ENCODE measurements around the gene RPEL1. TPM values are rescaled to one million over a fixed set of nuclear protein-coding genes. Genes with fewer than 3 reads are reported as not detected.
"Not testable (repeated sequence)": the region's sequence is repeated elsewhere in the genome, so short reads cannot be mapped to it uniquely, and the experiment has no call there.

The RPEL1 gene
- total and polyA plus RNA-seq, 5 experiments from 2014 or later = not detected

DNA sequence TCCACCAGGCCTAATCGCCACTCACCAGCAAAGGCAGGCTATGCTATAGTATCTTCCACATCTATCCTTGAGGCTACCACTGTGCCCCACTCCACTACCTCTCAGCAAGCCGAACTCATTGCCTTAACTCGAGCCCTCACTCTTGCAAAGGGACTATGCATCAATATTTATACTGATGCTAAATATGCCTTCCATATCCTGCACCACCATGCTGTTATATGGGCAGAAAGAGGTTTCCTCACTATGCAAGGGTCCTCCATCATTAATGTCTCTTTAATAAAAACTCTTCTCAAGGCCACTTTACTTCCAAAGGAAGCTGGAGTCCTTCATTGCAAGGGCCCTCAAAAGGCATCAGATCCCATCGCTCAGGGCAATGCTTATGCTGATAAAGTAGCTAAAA lies 35.4 kb upstream of the RPEL1 start:
- H3K4me1 Mint-ChIP-seq, H3K27ac Mint-ChIP-seq, H3K36me3 Mint-ChIP-seq, ATAC-seq, POLR2A ChIA-PET, DNase-seq, H3K4me3 Mint-ChIP-seq: not testable (repeated sequence)
- peaks cover 0 to 17% (median 0%) of the 10 kb centered on the region in 5 donors for H3K27me3 Mint-ChIP-seq
- peaks cover 0 to 17% (median 5%) of the 10 kb centered on the region in 9 donors for H3K9me3 Mint-ChIP-seq

- H3K9me3 Mint-ChIP-seq = peaks cover 0 to 17% (median 5%) of the 10 kb centered on the region in 9 donors
- H3K27me3 Mint-ChIP-seq = peaks cover 0 to 14% (median 2%) of the 10 kb centered on the region in 5 donors
- DNase-seq = no peak
- ATAC-seq = no peak
- H3K27ac Mint-ChIP-seq = peak overlapping the region in 1 of 10 donors; percentile 7
- H3K4me1 Mint-ChIP-seq = no peaks in the 10 kb centered on the region
- H3K4me3 Mint-ChIP-seq = no peak overlapping the region
- POLR2A ChIA-PET = no interaction called here
- peaks cover 0 to 7% (median 3%) of the 10 kb centered on the region in 3 donors for H3K36me3 Mint-ChIP-seq
Measured at GRCh38 chr10:103215601-103216000, 30.1 kb upstream of the RPEL1 start.

- not testable (repeated sequence) for H3K36me3 Mint-ChIP-seq, H3K4me3 Mint-ChIP-seq, H3K27ac Mint-ChIP-seq, ATAC-seq, H3K4me1 Mint-ChIP-seq, DNase-seq
- POLR2A ChIA-PET = interaction anchor here (0.6 kb wide), 1 partner anchor 12 kb away, joined by 3 read pairs; no protein-coding TSS in a partner anchor
- Mint-ChIP-seq H3K9me3 (peaks cover 0 to 17% (median 5%) of the 10 kb centered on the region in 9 donors), H3K27me3 (peaks cover 0 to 14% (median 2%) of the 10 kb centered on the region in 5 donors)
Measured at GRCh38 chr10:103216362-103216761, 29.3 kb upstream of the RPEL1 start.

- POLR2A ChIA-PET = no interaction called here
- Mint-ChIP-seq H3K9me3 (peaks cover 5 to 25% (median 16%) of the 10 kb centered on the region in 9 donors), H3K27me3 (peaks cover 0 to 2% (median 0%) of the 10 kb centered on the region in 5 donors), H3K27ac (no peak overlapping the region), H3K4me1 (no peaks in the 10 kb centered on the region), H3K4me3 (no peak overlapping the region), H3K36me3 (peaks cover 0 to 17% (median 14%) of the 10 kb centered on the region in 3 donors)
- DNase-seq (no peak), ATAC-seq (no peak)
Measured at GRCh38 chr10:103224133-103224532, 21.6 kb upstream of the RPEL1 start.

DNA sequence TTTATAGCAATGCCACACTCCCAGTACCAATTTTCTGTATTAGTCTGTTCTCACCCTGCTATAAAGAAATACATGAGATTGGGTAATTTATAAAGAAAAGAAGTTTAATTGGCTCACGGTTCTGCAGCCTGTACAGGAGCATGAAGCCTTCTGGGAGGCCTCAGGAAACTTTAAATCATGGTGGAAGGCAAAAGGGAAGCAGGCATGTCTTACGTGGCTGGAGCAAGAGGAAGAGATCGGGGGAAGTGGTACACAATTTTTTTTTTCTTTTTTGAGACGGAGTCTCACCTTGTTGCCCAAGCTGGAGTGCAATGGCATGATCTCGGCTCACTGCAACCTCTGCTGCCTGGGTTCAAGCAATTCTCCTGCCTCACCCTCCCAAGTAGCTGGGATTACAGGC lies 21.0 kb upstream of the RPEL1 start:
- H3K4me1 Mint-ChIP-seq, H3K4me3 Mint-ChIP-seq, H3K27me3 Mint-ChIP-seq, POLR2A ChIA-PET, H3K27ac Mint-ChIP-seq, DNase-seq, ATAC-seq: not testable (repeated sequence)
- peaks cover 5 to 25% (median 16%) of the 10 kb centered on the region in 9 donors for H3K9me3 Mint-ChIP-seq
- H3K36me3 Mint-ChIP-seq = peaks cover 0 to 17% (median 14%) of the 10 kb centered on the region in 3 donors

GRCh38 chr10:103225939-103226338 lies 19.7 kb upstream of the RPEL1 start:
- Mint-ChIP-seq H3K4me3 (no peak overlapping the region), H3K9me3 (peaks cover 5 to 25% (median 16%) of the 10 kb centered on the region in 9 donors), H3K27ac (no peak overlapping the region), H3K27me3 (peaks cover 0 to 2% (median 0%) of the 10 kb centered on the region in 5 donors), H3K36me3 (peaks cover 0 to 17% (median 14%) of the 10 kb centered on the region in 3 donors), H3K4me1 (no peaks in the 10 kb centered on the region)
- no peak for ATAC-seq
- DNase-seq = no peak
- POLR2A ChIA-PET = no interaction called here

DNA sequence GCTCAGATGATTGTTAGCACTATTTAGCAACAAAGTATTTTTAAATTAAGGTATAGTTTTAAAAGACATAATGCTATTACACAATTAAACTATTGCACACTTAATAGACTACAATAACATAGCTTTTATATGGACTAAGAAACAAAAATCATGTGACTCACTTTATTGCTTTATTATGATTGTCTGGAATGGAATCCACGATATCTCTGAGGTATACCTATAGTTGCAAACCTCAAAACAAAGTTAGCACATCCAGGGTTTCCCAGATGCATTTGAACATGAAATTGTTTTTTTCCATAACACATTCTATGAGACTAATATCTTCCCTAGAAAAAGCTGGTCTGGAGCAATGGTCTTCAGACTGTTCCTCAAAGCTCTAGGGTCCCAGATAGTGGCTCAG lies 18.3 kb upstream of the RPEL1 start:
- H3K27ac Mint-ChIP-seq = no peak overlapping the region
- no peaks in the 10 kb centered on the region for H3K4me1 Mint-ChIP-seq
- H3K4me3 Mint-ChIP-seq = no peak overlapping the region
- H3K27me3 Mint-ChIP-seq = peaks cover 0 to 2% (median 0%) of the 10 kb centered on the region in 5 donors
- POLR2A ChIA-PET = interaction anchor here (0.5 kb wide), 1 partner anchor 456 kb away, joined by 5 read pairs; no protein-coding TSS in a partner anchor
- H3K36me3 Mint-ChIP-seq = peaks cover 0 to 14% (median 12%) of the 10 kb centered on the region in 3 donors
- DNase-seq (no peak), ATAC-seq (no peak)
- H3K9me3 Mint-ChIP-seq = peaks cover 5 to 23% (median 13%) of the 10 kb centered on the region in 9 donors

- H3K27ac Mint-ChIP-seq = no peak overlapping the region
- H3K4me1 Mint-ChIP-seq = no peaks in the 10 kb centered on the region
- ATAC-seq (no peak), DNase-seq (no peak)
- POLR2A ChIA-PET = interaction anchor here (0.6 kb wide), 1 partner anchor 310 kb away, joined by 4 read pairs; no protein-coding TSS in a partner anchor
- no peaks in the 10 kb centered on the region for H3K36me3 Mint-ChIP-seq
- H3K27me3 Mint-ChIP-seq = peaks cover 0 to 2% (median 0%) of the 10 kb centered on the region in 5 donors
- H3K9me3 Mint-ChIP-seq = no peaks in the 10 kb centered on the region
- H3K4me3 Mint-ChIP-seq = no peak overlapping the region
Measured at GRCh38 chr10:103231047-103231551, 14.6 kb upstream of the RPEL1 start.

DNA sequence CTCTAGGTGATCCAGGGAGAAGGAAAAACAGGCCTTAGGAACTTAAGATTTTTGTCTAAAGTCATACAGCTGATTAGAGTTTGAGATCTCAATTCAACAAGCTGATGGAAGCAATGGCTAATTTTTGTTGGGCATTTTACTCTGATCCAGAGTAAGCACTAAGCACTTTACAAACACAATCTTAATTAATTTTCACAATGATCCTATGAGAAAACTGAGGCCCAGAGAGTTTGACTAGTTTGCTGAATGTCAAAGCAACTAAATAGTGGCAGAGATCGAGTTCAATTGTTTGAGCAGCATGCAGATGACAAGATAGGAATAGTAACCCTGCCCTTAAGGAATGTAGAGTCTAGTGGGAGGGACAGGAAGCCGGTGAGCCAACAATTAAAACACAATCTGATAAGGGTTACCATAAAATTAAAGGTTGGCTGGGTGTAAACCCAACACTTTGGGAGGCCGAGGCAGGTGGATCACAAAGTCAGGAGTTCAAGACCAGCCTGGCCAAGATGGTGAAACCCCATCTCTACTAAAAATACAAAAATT lies 13.5 kb upstream of the RPEL1 start:
- Mint-ChIP-seq H3K27me3 (peaks cover 0 to 2% (median 0%) of the 10 kb centered on the region in 5 donors), H3K27ac (peak overlapping the region in 1 of 10 donors; percentile 58), H3K4me1 (no peaks in the 10 kb centered on the region), H3K4me3 (no peak overlapping the region), H3K9me3 (no peaks in the 10 kb centered on the region), H3K36me3 (no peaks in the 10 kb centered on the region)
- ATAC-seq (no peak), DNase-seq (no peak)
- POLR2A ChIA-PET = no interaction called here

DNA sequence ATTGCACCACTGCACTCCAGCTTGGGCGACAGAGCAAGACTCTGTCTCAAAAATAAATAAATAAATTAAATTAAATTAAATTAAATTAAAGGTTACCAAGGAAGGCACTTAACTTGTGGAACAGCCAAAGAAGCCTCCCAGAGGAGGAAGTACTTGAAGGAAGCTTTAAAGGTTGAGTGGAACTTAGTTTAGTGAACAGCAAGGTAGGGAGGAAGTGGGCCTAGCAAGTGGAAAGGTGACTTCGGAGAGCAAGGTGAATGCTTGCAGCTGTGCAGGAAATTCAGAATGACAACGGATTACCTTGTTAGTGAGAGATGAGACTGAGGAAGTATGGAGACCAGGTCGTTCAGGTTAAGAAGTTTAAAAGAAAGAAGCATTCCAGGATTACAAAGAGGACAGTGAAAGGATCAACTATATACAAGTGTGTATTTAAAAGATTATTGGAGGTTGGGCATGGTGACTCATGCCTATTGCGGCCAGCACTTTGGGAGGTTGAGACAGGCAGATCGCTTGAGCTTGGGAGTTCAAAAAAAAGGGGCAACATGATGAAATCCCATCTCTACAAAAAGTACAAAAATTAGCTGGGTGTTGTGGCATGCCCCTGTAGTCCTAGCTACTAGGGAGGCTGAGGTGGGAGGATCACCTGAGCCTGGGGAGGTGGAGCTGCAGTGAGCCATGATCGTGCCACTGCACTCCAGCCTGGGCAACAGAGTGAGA lies 12.8 kb upstream of the RPEL1 start:
- ATAC-seq (no peak), DNase-seq (no peak)
- Mint-ChIP-seq H3K4me1 (no peaks in the 10 kb centered on the region), H3K27me3 (peaks cover 0 to 2% (median 0%) of the 10 kb centered on the region in 5 donors), H3K4me3 (no peak overlapping the region), H3K9me3 (no peaks in the 10 kb centered on the region), H3K27ac (no peak overlapping the region), H3K36me3 (no peaks in the 10 kb centered on the region)
- POLR2A ChIA-PET = no interaction called here

DNA sequence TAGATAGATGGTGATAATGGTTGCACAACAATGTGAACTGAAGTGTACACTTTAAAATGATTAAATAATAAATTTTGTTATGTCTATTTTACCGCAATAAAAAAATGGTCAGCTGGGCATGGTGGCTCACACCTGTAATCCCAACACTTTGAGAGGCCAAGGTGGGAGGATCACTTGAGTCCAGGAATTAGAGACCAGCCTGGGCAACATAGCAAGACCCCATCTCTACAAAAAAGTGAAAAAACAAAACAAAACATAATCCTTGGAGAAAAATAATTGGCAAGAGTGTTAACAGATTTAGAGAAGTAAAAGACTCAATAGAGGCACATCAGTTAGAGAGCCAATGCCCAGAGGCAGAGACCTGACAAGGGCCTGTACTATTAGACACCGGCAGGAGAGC lies 9.9 kb upstream of the RPEL1 start:
- no peak overlapping the region for H3K4me3 Mint-ChIP-seq
- H3K4me1 Mint-ChIP-seq = peaks cover 2 to 11% (median 6%) of the 10 kb centered on the region in 4 donors
- POLR2A ChIA-PET = no interaction called here
- H3K9me3 Mint-ChIP-seq = no peaks in the 10 kb centered on the region
- peaks cover 0 to 2% (median 0%) of the 10 kb centered on the region in 5 donors for H3K27me3 Mint-ChIP-seq
- H3K36me3 Mint-ChIP-seq = no peaks in the 10 kb centered on the region
- no peak for ATAC-seq
- H3K27ac Mint-ChIP-seq = no peak overlapping the region
- no peak for DNase-seq

GRCh38 chr10:103238506-103239252 lies 7.0 kb upstream of the RPEL1 start:
- no peaks in the 10 kb centered on the region for H3K9me3 Mint-ChIP-seq

More at GRCh38 chr10:103238506-103239252, 7.0 kb upstream of the RPEL1 start:
- Mint-ChIP-seq H3K36me3 (no peaks in the 10 kb centered on the region), H3K27ac (peak overlapping the region in 2 of 10 donors; percentile 11 to 77), H3K4me1 (peaks cover 2 to 16% (median 6%) of the 10 kb centered on the region in 4 donors), H3K4me3 (no peak overlapping the region), H3K27me3 (no peaks in the 10 kb centered on the region)
- DNase-seq (no peak), ATAC-seq (no peak)
- POLR2A ChIA-PET = no interaction called here
